Stimulated activated CD8-positive, alpha-beta memory T cell treated with anti-CD3 and anti-CD28 coated beads, Interleukin-2, amount 100 ng/mL, for 48 hours (primary cell): ENCODE measurements around the gene ACTL7A.
"Not testable (repeated sequence)": the region's sequence is repeated elsewhere in the genome, so short reads cannot be mapped to it uniquely, and the experiment has no call there.

Experiments
- DNase-seq, 2 donors: peaks; one replicate each; pipeline ENCODE4 v3.0.0-alpha.2; 2020; ENCODE audit warnings: low read depth in 2 of 2

The ACTL7A gene

GRCh38 chr9:108861997-108862396 is at the start of gene ACTL7A:
Gene ACTL7A, plus strand, starts transcription at chr9:108862266. Its CDS starts 57 bp downstream, at chr9:108862323.
- no peak for DNase-seq

GRCh38 chr9:108812396-108813025 is 49.6 kb upstream of the ACTL7A start:
- DNase-seq = no peak

GRCh38 chr9:108813951-108814601 is 48.0 kb upstream of the ACTL7A start:
- DNase-seq = no peak

GRCh38 chr9:108815156-108815555 is 46.9 kb upstream of the ACTL7A start:
- DNase-seq = no peak

- no peak for DNase-seq
These were observed 46.0 kb upstream of the ACTL7A start for GRCh38 chr9:108816037-108816436.

GRCh38 chr9:108823829-108824228 is 38.2 kb upstream of the ACTL7A start:
- no peak for DNase-seq

GRCh38 chr9:108830272-108830671 is 31.8 kb upstream of the ACTL7A start:
- DNase-seq = no peak

GRCh38 chr9:108831496-108832178 is 30.4 kb upstream of the ACTL7A start:
- no peak for DNase-seq

- no peak for DNase-seq
These were observed 29.9 kb upstream of the ACTL7A start for GRCh38 chr9:108832179-108832500.

GRCh38 chr9:108834959-108835665 is 27.0 kb upstream of the ACTL7A start:
- no peak for DNase-seq

- DNase-seq = no peak
These were observed 26.2 kb upstream of the ACTL7A start for GRCh38 chr9:108835831-108836230.

GRCh38 chr9:108836319-108836718 is 25.7 kb upstream of the ACTL7A start:
- DNase-seq = no peak

GRCh38 chr9:108836781-108837180 is 25.3 kb upstream of the ACTL7A start:
- DNase-seq = no peak

- no peak for DNase-seq
These were observed 24.5 kb upstream of the ACTL7A start for GRCh38 chr9:108837530-108837929.

GRCh38 chr9:108838017-108838416 is 24.0 kb upstream of the ACTL7A start:
- no peak for DNase-seq

- DNase-seq = not testable (repeated sequence)
These were observed 22.5 kb upstream of the ACTL7A start for GRCh38 chr9:108839561-108839960.

GRCh38 chr9:108842610-108843295 is 19.3 kb upstream of the ACTL7A start:
- no peak for DNase-seq

GRCh38 chr9:108844391-108844790 is 17.7 kb upstream of the ACTL7A start:
- DNase-seq = no peak

- no peak for DNase-seq
These were observed 17.2 kb upstream of the ACTL7A start for GRCh38 chr9:108844856-108845255.

- DNase-seq = no peak
These were observed 16.6 kb upstream of the ACTL7A start for GRCh38 chr9:108845507-108845906.

GRCh38 chr9:108845947-108846346 is 16.1 kb upstream of the ACTL7A start:
- DNase-seq = no peak

- DNase-seq = not testable (repeated sequence)
These were observed 13.8 kb upstream of the ACTL7A start for GRCh38 chr9:108848296-108848695.
